SU-DHL-6 (cell line): ENCODE results near the gene PTGER3.

Experiments used
- EZH2phosphoT487 ChIP-seq: fragments of 200-600 bp; sonication (generic), shearing (Covaris generic); conservative IDR thresholded peaks from 2 replicates; pipeline ENCODE4 v1.6.1; 2018; ENCODE audit warnings: mild to moderate bottlenecking, antibody characterized with exemption, low read length, moderate library complexity, mixed read lengths
- TF ChIP-seq, protein P1 (sequence below): fragments of 200-600 bp; sonication (generic); IDR thresholded peaks from one replicate; pipeline ENCODE4 v1.5.1; 2017; ENCODE audit warnings: antibody characterized with exemption, mild to moderate bottlenecking, low read length, moderate library complexity; ENCODE audit not compliant: insufficient read depth, poor library complexity, severe bottlenecking

DNA sequence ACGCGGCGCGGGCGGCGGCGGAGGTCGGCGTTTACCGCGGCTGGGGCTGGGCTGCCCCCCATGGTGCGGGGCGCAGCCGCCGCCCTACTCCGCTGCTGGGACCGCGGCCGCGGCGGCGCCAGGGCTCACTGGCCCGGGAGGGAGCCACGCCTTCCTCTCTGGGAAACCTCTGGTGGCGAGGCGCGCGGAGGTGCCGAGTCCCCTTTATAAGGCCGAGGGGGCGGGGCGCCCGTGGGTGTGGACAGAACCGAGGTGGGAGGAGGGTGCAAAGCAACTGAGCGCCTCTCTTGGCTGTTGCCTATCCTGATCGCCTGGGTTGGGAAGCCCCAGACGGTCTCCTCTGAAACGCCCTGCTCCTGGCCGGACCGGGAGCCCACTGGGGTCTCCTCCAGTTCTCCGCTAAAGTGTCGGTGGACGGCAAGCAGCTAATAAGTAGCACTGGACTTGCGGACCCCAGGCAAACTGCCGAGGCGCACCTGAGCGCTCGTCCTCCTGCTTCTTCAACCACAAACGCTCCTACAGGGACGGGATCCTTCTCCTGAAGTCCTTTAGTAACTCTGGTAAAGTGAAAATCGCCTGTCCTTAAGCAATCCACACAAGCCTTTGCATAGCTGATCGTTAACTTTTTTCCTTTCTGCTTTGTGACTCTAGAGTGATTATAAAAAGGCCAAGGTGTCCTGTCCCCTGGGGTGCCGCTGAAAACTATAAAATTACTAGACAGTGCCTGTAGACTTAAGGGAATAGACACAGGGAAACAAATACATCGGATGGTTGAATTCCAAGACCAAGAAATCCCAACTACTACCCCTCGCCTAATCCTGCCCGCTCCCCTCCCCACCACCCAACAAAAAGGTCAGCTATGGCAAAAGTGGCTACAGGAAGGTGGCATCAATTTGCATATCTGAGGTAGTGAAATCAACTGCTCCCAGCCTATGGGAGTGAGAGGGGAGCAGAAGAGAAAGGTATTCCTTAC is at the start of gene PTGER3:
- TF ChIP-seq, protein P1, sequence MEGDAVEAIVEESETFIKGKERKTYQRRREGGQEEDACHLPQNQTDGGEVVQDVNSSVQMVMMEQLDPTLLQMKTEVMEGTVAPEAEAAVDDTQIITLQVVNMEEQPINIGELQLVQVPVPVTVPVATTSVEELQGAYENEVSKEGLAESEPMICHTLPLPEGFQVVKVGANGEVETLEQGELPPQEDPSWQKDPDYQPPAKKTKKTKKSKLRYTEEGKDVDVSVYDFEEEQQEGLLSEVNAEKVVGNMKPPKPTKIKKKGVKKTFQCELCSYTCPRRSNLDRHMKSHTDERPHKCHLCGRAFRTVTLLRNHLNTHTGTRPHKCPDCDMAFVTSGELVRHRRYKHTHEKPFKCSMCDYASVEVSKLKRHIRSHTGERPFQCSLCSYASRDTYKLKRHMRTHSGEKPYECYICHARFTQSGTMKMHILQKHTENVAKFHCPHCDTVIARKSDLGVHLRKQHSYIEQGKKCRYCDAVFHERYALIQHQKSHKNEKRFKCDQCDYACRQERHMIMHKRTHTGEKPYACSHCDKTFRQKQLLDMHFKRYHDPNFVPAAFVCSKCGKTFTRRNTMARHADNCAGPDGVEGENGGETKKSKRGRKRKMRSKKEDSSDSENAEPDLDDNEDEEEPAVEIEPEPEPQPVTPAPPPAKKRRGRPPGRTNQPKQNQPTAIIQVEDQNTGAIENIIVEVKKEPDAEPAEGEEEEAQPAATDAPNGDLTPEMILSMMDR = no peak
- no peak for TF ChIP-seq EZH2phosphoT487
